ENCODE measurements around the gene SH2D6. TPM values are rescaled to one million over a fixed set of nuclear protein-coding genes. Genes with fewer than 3 reads are reported as not detected.

SH2D6 gene
- total and polyA plus RNA-seq, 9 of the 15 experiments (the other 6 are each of a cell fraction or from before 2014, with no cell fraction given) = 0.07 to 0.76 (median 0.33) TPM; not detected in 2

DNA sequence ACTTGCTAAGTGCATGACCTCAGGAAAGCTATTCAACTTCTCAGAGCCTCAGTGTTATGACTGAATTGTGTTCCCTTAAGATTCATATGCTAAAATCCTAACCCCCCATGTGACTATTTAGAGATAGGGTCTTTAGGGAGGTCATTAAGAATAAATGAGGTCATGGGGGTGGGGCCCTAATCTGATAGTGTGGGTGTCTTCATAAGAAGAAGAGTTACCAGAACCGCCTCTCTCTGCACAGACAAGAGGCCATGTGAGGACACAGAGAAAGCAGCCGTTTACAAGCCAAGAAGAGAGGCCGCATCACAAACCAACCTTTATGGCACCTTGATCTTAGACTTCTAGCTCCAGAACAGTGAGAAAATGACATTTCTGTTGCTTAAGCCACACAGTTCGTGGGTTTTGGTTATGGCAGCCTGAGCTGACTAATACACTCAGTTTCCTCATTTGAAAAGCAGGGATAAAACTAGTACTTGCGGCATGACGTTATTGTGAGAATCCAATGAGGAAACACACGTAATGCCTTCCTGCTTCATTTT is 9.9 kb downstream of the SH2D6 start (continued):
- TF ChIP-seq, protein P1, sequence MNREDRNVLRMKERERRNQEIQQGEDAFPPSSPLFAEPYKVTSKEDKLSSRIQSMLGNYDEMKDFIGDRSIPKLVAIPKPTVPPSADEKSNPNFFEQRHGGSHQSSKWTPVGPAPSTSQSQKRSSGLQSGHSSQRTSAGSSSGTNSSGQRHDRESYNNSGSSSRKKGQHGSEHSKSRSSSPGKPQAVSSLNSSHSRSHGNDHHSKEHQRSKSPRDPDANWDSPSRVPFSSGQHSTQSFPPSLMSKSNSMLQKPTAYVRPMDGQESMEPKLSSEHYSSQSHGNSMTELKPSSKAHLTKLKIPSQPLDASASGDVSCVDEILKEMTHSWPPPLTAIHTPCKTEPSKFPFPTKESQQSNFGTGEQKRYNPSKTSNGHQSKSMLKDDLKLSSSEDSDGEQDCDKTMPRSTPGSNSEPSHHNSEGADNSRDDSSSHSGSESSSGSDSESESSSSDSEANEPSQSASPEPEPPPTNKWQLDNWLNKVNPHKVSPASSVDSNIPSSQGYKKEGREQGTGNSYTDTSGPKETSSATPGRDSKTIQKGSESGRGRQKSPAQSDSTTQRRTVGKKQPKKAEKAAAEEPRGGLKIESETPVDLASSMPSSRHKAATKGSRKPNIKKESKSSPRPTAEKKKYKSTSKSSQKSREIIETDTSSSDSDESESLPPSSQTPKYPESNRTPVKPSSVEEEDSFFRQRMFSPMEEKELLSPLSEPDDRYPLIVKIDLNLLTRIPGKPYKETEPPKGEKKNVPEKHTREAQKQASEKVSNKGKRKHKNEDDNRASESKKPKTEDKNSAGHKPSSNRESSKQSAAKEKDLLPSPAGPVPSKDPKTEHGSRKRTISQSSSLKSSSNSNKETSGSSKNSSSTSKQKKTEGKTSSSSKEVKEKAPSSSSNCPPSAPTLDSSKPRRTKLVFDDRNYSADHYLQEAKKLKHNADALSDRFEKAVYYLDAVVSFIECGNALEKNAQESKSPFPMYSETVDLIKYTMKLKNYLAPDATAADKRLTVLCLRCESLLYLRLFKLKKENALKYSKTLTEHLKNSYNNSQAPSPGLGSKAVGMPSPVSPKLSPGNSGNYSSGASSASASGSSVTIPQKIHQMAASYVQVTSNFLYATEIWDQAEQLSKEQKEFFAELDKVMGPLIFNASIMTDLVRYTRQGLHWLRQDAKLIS (CRISPR knock-in tag; IDR thresholded peaks at IDR 0.05) = no peak
- TF ChIP-seq BRD9 (IDR thresholded peaks at IDR 0.05; ENCODE audit: low read depth, partially characterized antibody) = peak; percentile 7
- TF ChIP-seq EP300 (IDR thresholded peaks at IDR 0.05; ENCODE audit: low read length) = 0 out of 2 replicates have a peak, but pooled peaks have one; percentile 3
- no peak for TF ChIP-seq NCOA2 (IDR thresholded peaks at IDR 0.05; ENCODE audit: partially characterized antibody in 2 of 2)
- 0 out of 2 replicates have a peak, but pooled peaks have one; percentile 27 for TF ChIP-seq EP400 (IDR thresholded peaks at IDR 0.05)
- TF ChIP-seq BACH1 (tag; IDR thresholded peaks at IDR 0.05) = peak; percentile 53; the same call in 1 of the 2 replicates
- 0 out of 4 replicates have a peak, but pooled peaks of 1 of the 2 experiments have one; percentile 3 for TF ChIP-seq RCOR1 (IDR thresholded peaks at IDR 0.05; ENCODE audit: borderline replicate concordance in 1 of 2, low read depth in 2 of 2, low read length in 2 of 2)
- 0 out of 2 replicates have a peak, but pooled peaks have one; percentile 15 for TF ChIP-seq SMAD4 (CRISPR knock-in tag; conservative IDR thresholded peaks at IDR 0.05)
- TF ChIP-seq NR2C2 (CRISPR knock-in tag; IDR thresholded peaks at IDR 0.05) = no peak
- peak; percentile 69 for TF ChIP-seq NR2C2 (tag; IDR thresholded peaks at IDR 0.05)

All from K562 (cell line).